Stimulated activated CD8-positive, alpha-beta memory T cell treated with anti-CD3 and anti-CD28 coated beads, Interleukin-15, amount 100 ng/mL, for 4 hours (primary cell): ENCODE data around the gene CRYBA1.
"Not testable (repeated sequence)": the region's sequence is repeated elsewhere in the genome, so short reads cannot be mapped to it uniquely, and the experiment has no call there.

ENCODE experiments used
- DNase-seq, 2 donors: peaks; one replicate each; pipeline ENCODE4 v3.0.0-alpha.2; 2020; ENCODE audit warnings: low read depth in 2 of 2

The CRYBA1 gene

GRCh38 chr17:29237476-29238132 lies 9.1 kb upstream of the CRYBA1 start:
- DNase-seq: no peak

GRCh38 chr17:29238133-29238850 lies 8.4 kb upstream of the CRYBA1 start:
- DNase-seq: no peak

GRCh38 chr17:29240477-29240876 lies 6.2 kb upstream of the CRYBA1 start:
- DNase-seq: no peak

- DNase-seq: no peak
These were observed 5.4 kb upstream of the CRYBA1 start for GRCh38 chr17:29240968-29241963.

- no peak for DNase-seq
These were observed 4.6 kb upstream of the CRYBA1 start for GRCh38 chr17:29242051-29242450.

- no peak for DNase-seq
These were observed 3.9 kb upstream of the CRYBA1 start for GRCh38 chr17:29242790-29243189.

- no peak for DNase-seq
These were observed 2.9 kb upstream of the CRYBA1 start for GRCh38 chr17:29243792-29244191.

GRCh38 chr17:29245401-29245800 lies 1.3 kb upstream of the CRYBA1 start:
- no peak for DNase-seq

- no peak for DNase-seq
These were observed 560 bp downstream of the CRYBA1 start for GRCh38 chr17:29247219-29247618.

GRCh38 chr17:29248845-29249244 lies 2.2 kb downstream of the CRYBA1 start:
- no peak for DNase-seq

GRCh38 chr17:29250666-29251065 lies 4.0 kb downstream of the CRYBA1 start:
- DNase-seq: no peak

- no peak for DNase-seq
These were observed 4.5 kb downstream of the CRYBA1 start for GRCh38 chr17:29251184-29251583.

- DNase-seq: no peak
These were observed 5.6 kb downstream of the CRYBA1 start for GRCh38 chr17:29252101-29252791.

GRCh38 chr17:29253037-29253436 lies 6.4 kb downstream of the CRYBA1 start:
- no peak for DNase-seq

GRCh38 chr17:29255926-29256522 lies 9.4 kb downstream of the CRYBA1 start:
- DNase-seq: no peak

GRCh38 chr17:29256735-29257466 lies 10.2 kb downstream of the CRYBA1 start:
- no peak for DNase-seq

GRCh38 chr17:29257756-29258155 lies 11.1 kb downstream of the CRYBA1 start:
- DNase-seq: no peak

GRCh38 chr17:29263916-29264315 lies 17.3 kb downstream of the CRYBA1 start:
- no peak for DNase-seq

- not testable (repeated sequence) for DNase-seq
These were observed 25.3 kb downstream of the CRYBA1 start for GRCh38 chr17:29271980-29272379.

- DNase-seq: no peak
These were observed 27.3 kb downstream of the CRYBA1 start for GRCh38 chr17:29273924-29274323.

- DNase-seq: no peak
These were observed 32.0 kb downstream of the CRYBA1 start for GRCh38 chr17:29278692-29279091.
